Stimulated activated CD8-positive, alpha-beta memory T cell treated with anti-CD3 and anti-CD28 coated beads, Interleukin-2, amount 100 ng/mL, for 48 hours (primary cell): ENCODE data around the gene ZNF335.
"Not testable (repeated sequence)": the region's sequence is repeated elsewhere in the genome, so short reads cannot be mapped to it uniquely, and the experiment has no call there.

Experiments
- DNase-seq, 2 donors: peaks; one replicate each; pipeline ENCODE4 v3.0.0-alpha.2; 2020; ENCODE audit warnings: low read depth in 2 of 2

The ZNF335 gene

GRCh38 chr20:45934586-45935415 is 37.2 kb downstream of the ZNF335 start, which contains the start of gene PCIF1:
Gene PCIF1, plus strand, starts transcription at chr20:45934683. Its CDS starts 4,317 bp downstream, at chr20:45939000.
- DNase-seq: peak; percentile 96 to 97

DNA sequence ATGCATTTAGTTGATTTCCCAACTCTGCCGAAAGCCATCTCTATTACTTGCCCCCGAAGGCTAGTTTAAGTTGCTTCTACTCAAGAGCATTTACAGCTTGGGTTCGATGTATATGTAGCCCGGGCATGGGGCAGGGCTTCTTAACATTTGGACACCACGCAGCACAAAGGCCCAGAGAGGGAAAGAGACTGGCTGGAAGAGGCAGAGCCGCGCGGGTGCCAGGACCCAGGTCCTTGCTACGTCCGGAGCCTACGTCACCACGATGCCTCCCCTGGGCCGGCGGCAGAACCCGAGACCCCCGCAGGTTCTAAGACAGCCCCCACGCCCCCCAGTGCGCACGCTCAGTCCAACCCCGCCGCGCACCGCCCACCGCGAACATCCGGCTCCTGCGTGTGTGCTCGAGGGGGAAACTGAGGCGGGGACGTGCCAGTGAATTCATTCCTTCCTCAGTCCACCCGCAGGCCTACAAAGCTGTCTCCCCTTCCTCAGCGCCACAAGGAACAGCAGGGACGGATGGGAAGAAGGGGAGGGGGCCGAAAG is 37.9 kb downstream of the ZNF335 start:
- peak in 1 of 2 donors; percentile 50 for DNase-seq

DNA sequence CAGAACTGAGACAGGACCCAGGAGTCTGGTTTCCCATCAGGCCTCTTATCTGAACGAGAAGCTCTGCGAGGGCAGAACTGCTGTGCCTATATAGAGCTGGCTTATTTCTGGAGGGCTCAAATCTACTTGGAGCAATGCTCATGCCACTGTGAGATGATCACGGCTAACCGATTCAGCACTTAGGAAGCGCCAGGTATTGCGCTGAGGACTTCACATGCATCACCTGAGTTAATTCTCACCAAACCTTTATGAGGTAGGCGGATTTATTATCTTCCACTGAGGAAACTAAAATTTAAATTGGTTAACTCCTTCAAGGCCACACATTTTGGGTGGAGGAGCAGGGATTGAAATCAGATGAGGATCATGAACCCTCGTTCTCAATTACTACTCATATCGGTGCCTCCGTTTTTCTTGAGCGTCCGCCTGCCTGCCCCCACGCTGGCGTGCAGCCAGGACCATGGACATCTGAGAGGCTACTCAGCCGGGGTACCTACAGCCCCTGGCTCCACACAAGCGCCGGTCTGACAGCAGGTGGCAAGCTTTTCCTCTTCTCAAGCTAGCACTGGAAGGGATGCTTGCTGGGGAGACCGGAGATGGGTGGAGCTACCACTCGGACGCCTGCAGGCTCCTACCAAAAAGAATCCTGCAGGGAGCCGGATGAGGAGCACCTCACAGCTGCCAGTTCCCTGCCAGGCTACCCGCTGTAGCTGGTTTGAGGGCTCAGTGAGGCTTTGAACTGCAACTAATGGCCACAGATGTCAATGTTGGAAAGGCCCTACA is 38.5 kb downstream of the ZNF335 start:
- DNase-seq: peak; percentile 36 to 43

DNA sequence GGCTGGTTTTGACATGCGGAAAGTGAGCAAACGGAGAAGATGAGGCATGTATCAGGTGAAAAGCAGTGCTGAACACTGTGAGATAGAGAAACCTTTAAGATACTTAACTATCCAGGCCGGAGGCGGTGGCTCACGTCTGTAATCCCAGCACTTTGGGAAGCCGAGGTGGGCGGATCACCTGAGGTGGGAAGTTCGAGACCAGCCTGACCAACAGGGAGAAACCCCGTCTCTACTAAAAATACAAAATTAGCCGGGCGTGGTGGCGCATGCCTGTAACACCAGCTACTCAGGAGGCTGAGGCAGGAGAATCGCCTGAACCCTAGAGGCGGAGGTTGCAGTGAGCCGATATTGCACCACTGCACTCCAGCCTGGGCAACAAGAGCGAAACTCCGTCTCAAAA is 40.3 kb downstream of the ZNF335 start:
- DNase-seq: not testable (repeated sequence)

DNA sequence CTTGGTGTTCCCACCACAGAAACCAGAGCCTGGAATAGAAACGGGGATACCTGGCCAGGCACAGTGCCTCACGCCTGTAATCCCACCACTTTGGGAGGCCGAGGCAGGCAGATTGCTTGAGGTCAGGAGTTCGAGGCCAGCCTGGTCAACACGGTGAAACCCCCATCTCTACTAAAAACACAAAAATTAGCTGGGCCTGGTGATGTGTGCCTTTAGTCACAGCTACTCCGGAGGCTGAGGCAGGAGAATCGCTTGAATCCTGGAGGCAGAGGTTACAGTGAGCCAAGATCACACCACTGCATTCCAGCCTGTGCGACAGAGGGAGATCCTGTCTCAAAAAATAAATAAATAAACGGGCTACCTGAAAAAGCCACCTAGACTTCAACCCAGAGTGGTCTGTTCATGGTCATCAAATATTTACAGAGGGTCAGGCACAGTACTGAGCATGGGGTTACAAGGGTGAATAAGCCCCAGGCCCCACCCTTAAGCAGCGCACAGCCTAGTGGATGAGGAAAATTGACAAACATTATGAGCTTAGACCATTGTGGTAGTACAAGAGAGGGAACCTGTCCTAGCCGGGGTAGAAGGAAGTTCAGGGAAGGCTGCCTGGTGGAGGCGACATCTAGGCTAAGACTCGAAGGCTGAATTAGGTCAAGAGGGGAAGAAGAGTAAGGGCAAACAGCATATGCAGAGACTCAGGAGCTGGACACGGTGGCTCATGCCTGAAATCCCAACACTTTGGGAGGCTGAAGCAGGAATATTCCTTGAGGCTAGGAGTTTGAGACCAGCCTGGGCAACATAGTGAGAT is 44.7 kb downstream of the ZNF335 start:
- no peak for DNase-seq

DNA sequence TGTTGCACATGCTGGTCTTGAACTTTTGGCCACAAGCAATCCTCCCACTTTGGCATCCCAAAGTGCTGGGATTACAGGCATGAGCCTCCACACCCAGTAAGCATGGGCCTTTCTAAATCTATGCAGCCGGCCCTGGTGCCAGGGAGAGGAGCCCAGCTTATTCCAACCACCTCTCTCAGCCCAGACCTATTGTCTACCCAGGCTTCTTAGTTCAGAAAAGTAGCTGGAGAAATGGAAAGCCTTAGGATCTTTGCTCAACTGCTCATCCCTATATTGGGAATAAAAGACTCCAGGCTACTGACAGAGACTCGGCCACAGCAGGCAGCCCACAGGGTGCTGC is 45.3 kb downstream of the ZNF335 start:
- DNase-seq: no peak

- DNase-seq: no peak
Measured at GRCh38 chr20:45925821-45926506, 46.0 kb downstream of the ZNF335 start.

DNA sequence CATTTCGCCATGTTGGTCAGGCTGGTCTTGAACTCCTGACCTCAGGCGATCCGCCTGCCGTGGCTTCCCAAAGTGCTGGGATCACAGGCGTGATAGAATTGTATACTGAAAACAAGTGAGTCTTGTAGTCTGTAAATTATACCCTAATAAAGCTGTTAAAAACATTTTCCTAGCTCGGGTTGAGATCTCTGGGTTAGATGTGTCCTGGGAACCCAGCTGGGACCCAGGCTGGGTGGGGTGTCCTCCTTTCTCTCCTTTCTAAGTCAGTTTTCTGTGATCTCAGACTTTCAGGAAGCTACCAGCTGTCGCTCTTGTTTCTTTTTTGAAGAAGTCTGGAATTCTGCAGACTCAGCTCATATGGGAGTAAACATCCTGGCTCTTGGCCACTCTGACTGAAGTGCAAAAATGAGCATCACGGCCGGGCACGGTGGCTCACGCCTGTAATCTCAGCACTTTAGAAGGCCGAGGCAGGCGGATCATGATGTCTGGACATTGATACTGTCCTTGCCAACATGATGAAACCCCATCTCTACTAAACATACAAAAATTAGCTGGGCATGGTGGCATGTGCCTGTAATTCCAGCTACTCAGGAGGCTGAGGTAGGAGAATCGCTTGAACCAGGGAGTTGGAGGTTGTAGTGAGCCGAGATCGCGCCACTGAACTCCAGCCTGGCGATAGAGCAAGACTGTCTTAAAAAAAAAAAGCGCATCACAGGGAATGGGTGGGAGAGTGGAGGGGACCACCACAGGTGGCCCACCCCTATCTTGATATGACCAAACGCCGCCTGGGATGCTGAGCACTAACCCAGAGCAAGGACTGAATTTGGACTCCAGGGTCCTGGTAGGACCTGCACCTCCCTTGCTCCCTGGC is 47.4 kb downstream of the ZNF335 start:
- no peak for DNase-seq

DNA sequence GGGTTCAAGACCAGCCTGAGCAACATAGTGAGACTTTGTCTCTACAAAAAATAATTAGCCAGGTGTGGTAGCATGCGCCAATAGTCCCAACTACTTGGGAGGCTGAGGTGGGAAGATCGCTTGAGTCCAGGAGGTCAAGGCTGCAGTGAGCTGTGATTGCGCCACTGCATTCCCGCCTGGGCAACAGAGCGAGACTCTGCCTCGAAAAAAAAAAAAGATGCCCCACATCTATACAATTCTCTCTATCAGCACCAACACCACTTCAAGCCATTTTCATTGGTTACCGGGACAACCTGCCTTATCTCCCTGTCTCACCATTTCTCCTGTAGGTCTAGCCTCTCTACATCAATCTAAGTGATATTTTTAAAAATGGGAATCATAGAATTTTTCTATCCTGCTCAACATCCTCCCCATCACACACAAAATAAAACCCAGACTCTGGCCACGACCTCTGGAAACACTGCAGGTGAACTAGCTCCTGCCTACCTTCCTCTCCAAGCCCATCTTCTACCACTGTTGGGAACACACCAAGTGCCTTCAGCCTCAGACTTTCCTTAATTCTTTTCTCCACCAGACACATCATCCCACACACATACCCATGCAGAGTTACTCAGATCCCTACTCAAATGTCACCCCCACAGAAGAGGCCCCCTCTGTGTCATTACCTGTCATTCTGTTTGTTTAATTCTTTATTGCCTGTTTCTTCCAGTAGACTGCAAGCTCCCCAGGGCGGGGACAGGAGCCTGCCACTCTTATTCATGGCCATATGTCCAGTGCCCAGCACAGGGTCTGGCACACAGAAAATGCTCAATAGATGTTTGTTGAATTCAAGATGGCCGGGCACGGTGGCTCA is 50.4 kb downstream of the ZNF335 start:
- no peak for DNase-seq

DNA sequence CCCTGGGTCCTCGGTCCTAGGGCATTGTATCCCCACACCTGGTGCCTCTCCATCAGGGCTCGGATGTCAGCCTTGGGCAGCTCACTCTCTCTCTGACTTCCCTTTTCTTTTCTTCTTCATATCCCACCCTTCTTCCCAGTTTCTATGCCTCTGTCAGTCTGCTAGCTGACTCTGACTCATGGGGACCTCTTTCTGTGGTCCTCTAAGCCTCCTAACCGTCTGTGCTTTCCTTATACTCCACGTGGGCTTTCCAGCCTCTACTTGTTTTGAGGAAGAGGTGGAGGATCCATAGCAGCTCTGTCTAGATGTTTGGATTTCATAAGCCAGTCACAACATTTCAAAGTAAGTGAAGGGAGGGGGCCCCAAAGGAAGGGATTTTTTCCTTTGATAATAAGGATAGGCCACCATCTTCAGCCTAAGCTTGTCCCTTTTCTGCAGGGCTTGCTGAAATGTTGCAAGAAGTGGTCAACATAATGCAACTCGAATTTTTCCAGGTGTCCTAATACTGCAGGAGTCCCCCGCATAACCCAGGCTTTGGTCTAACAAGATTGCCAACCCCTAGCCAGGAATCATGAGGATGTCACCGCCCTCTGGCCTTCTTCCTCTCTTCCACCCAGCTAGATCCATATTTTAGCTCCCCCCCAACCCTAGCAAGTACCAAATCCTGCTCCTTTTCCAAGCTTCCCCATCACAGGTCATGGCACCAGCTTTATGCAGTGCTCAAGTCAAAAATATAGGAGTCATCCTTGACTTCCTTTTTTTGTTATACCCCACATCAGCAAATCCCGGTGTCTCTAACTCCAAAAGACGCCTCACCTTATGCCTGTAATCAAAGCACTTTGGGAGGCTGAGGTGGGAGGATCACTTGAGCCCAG is 51.3 kb downstream of the ZNF335 start:
- DNase-seq: no peak

DNA sequence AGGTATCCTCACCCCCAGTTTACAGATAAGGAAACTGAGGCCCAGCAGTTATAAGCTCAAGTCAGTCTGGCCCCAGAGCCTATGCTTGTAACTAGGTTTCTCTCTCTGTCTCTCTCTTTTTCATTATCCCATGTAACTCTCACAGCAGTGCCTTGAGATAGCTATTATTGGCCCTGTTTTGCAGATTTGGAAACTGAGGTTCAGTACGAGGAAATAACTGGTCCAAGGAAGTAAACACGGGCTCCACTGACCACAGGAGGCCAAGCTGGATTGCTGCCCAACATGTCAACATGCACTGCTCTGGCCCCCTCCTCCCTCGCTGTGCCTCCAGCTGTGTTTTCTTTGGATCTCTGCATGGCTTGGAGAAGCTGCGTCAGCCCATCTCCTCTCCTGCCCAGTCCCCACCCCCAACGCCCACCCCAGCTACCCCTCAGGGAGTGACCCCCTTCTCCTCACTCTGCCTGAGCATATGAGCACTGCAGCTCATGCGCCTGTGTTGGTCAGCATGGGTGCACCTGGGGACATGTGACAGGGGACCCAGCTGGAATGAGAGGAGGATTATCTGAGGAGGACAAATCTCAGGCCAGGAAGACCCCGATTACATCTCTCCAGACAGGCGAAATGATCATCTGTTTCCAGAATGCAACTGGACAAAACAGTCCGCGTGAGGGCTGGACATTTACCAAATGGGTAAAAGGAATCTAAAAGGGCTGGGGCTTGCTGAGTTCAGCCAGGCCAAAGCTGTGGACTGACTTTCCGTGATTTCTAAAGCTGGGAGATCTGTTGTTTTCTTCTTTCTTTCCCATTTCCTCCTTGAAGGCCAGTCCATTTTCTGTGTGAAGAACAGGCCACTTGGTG is 52.2 kb downstream of the ZNF335 start:
- no peak for DNase-seq

GRCh38 chr20:45918779-45919537 is 53.0 kb downstream of the ZNF335 start:
- DNase-seq: no peak

DNA sequence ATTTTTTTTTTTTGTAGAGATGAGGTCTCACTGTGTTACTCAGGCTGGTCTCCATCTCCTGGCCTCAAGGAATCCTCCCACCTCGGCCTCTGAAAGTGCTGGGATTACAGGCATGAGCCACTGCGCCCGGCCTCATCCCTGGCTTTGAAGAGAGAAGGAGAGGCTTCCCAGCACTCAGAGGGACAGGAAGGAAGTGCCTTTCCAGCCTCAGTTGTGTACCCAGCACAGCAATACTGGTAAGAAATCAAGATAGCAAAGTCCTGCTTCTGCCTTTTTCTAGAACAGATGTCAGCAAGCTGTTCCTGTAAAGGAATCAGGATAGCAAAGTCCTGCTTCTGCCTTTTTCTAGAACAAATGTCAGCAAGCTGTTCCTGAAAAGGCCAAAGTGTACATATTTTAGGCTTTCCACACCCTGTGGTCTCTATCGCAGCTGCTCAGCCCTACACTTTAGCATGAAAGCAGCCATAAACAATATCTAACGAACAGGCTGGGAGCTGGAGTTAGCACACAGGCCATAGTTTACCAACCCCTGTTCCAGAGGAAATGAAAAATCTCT is 53.7 kb downstream of the ZNF335 start:
- DNase-seq: no peak

GRCh38 chr20:45917790-45918141 is 54.2 kb downstream of the ZNF335 start:
- no peak for DNase-seq

DNA sequence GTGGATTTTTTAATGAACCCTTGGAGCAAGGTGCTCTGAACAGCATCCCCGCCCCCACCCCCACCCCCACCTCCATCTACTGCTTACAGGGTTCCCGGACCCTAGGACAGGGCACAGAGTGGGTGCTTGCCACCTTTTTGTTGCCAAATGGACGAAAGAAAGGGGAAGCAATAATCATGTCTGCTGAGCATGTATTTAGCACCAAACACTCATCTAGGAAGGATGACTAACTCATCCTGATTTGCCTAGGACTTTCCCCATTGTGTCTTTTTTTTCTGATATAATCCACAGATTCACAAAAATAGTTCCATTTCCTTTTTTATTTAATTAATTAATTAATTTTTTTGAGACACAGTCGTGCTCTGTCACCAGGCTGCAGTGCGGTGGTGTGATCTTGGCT is 58.9 kb downstream of the ZNF335 start:
- DNase-seq: no peak

GRCh38 chr20:45912344-45912682 is 59.7 kb downstream of the ZNF335 start:
- no peak for DNase-seq
